ENCODE measurements around the gene TRIM31. TPM values are rescaled to one million over a fixed set of nuclear protein-coding genes. Genes with fewer than 3 reads are reported as not detected.

The TRIM31 gene
- total and polyA plus RNA-seq, 2 donors (not counting 3 experiments of a cell fraction or from before 2014, with no cell fraction given): not detected

- Histone ChIP-seq H3K4me2 (ENCODE audit: insufficient read depth, low read length) (no peak overlapping the region), H3K9ac (replicated peaks; ENCODE audit: extremely low read depth, insufficient read depth, low read length) (no peak overlapping the region), H4K20me1 (replicated peaks; ENCODE audit: control insufficient read depth, extremely low read depth, insufficient read depth, low read length) (no peaks in the 10 kb centered on the region), H3K36me3 (ENCODE audit: control insufficient read depth in 2 of 2, extremely low read depth in 1 of 2, insufficient read depth in 2 of 2, low read length in 2 of 2) (no peaks in the 10 kb centered on the region), H3K4me3 (replicated peaks in 1 of 3; ENCODE audit: insufficient read depth in 1 of 3, low read depth in 1 of 3, low read length in 3 of 3) (no peak overlapping the region), H2AFZ (ENCODE audit: low read depth, low read length) (no peak overlapping the region), H3K9me3 (replicated peaks; ENCODE audit: control insufficient read depth, insufficient read depth, low read length) (no peaks in the 10 kb centered on the region), H3K4me1 (ENCODE audit: control insufficient read depth, extremely low read depth, insufficient read depth, low read length) (peaks cover 8% of the 10 kb centered on the region), H3K27ac (ENCODE audit: insufficient read depth, low read depth, low read length) (no peak overlapping the region), H3K9me1 (replicated peaks; ENCODE audit: control insufficient read depth, extremely low read depth, insufficient read depth, low read length) (no peaks in the 10 kb centered on the region), H3K79me2 (ENCODE audit: control insufficient read depth, insufficient read depth, low read length) (no peaks in the 10 kb centered on the region), H3K27me3 (ENCODE audit: control insufficient read depth in 2 of 2, insufficient read depth in 2 of 2, low read length in 2 of 2) (peaks cover 0 to 5% of the 10 kb centered on the region in 2 experiments)
- POLR2A ChIA-PET: no interaction called here
- DNase-seq (ENCODE audit: low read depth, low spot score): no peak
- dilution Hi-C loops (cut with MboI; ENCODE audit: extremely low pct_ligation_motif_present, low sequenced_read_pairs) (no loop called here), intact Hi-C loops (cut with micrococcal nuclease) (no loop called here)
- TF ChIP-seq POLR2A (IDR thresholded peaks at IDR 0.05; ENCODE audit: low read depth, low read length) (no peak), MYC (IDR thresholded peaks at IDR 0.05; ENCODE audit: low read depth, low read length) (no peak), MAX (IDR thresholded peaks at IDR 0.05; ENCODE audit: insufficient read depth, insufficient read length) (no peak), POLR2AphosphoS5 (IDR thresholded peaks at IDR 0.05; ENCODE audit: insufficient read depth, low read depth, low read length) (no peak), FOS (IDR thresholded peaks at IDR 0.05; ENCODE audit: borderline replicate concordance, insufficient read depth, low read length) (no peak), GATA2 (IDR thresholded peaks at IDR 0.05; ENCODE audit: insufficient read depth, insufficient read length, low read depth, low read length) (no peak), CTCF (IDR thresholded peaks at IDR 0.05; ENCODE audit: extremely low read depth in 1 of 2, insufficient read depth in 1 of 2, low read depth in 1 of 2, low read length in 2 of 2) (no peak)
- no TSS peak for BruUV-seq (replicated peaks)
- no peak for FAIRE-seq
- CTCF ChIA-PET: no interaction called here
These were observed 38.7 kb upstream of the TRIM31 start for GRCh38 chr6:30151580-30151979.

All from endothelial cell of umbilical vein (primary cell).